GM12878 (cell line): ENCODE data around the gene CDYL2. TPM values are rescaled to one million over a fixed set of nuclear protein-coding genes. Genes with fewer than 3 reads are reported as not detected.

Source experiments
- ATAC-seq: fragments of 200-7000 bp; cut with Tn5 transposase; 3 replicates; pipeline ENCODE4 v1.9.1; 2020; ENCODE audit warnings: mild to moderate bottlenecking, moderate library complexity
- BruUV-seq: library from RNA; stranded (reverse); fragments of 400-500 nt; replicated peaks from 2 replicates; lab custom pipeline; 2021; lab: Mats Ljungman, UMichigan
- CTCF ChIA-PET: fragments of 300-600 bp; sonication (Branson Sonifier 250); formaldehyde crosslinking; extraction: SDS; loops from one replicate; lab custom pipeline; 2021; ENCODE audit warnings: inconsistent platforms; lab: Yijun Ruan, JAX
- POLR2A ChIA-PET: fragments of 350-600 bp; formaldehyde crosslinking; extraction: SDS; loops from one replicate; lab custom pipeline; 2021; ENCODE audit warnings: inconsistent platforms; lab: Charles Lee
- RAD21 ChIA-PET: fragments of 300-600 bp; sonication (Branson Sonifier 250); formaldehyde crosslinking; loops from one replicate; lab custom pipeline; 2023; ENCODE audit warnings: antibody characterized with exemption; ENCODE audit not compliant: unreplicated experiment; lab: Charles Lee
- SMC1A ChIA-PET: fragments of 300-600 bp; sonication (Branson Sonifier 250); formaldehyde crosslinking; loops from one replicate; lab custom pipeline; 2023; ENCODE audit not compliant: unreplicated experiment, uncharacterized antibody; lab: Charles Lee
- DNase-seq: peaks from one replicate; pipeline ENCODE4 v3.0.0-alpha.2; 2011; ENCODE audit warnings: low read depth, low spot score
- FAIRE-seq: peaks from 3 replicates; lab custom pipeline; 2011; peaks lifted over from hg19 to GRCh38; lab: Jason Lieb, UNC
- H2AFZ ChIP-seq: 2 replicates; pipeline ENCODE4 v1.6.0; 2011; ENCODE audit warnings: low read depth, low read length, control low read depth; ENCODE audit not compliant: control insufficient read depth
- H3K27ac ChIP-seq: 2 replicates; pipeline ENCODE4 v1.5.1; 2011; ENCODE audit warnings: control low read depth; ENCODE audit not compliant: control insufficient read depth, insufficient read depth
- H3K27me3 ChIP-seq, 2 experiments: replicated peaks in 1 of 2; 2 replicates each; pipeline versions ENCODE4 v1.6.0 to v1.6.1; 2011; ENCODE audit warnings: low read length in 1 of 2; ENCODE audit not compliant: control insufficient read depth in 2 of 2, insufficient read depth in 2 of 2
- H3K36me3 ChIP-seq, 2 experiments: 2 replicates each; pipeline ENCODE4 v1.5.1; 2011; ENCODE audit warnings: low read length in 1 of 2; ENCODE audit not compliant: control insufficient read depth in 2 of 2, insufficient read depth in 2 of 2
- H3K4me1 ChIP-seq: 2 replicates; pipeline ENCODE4 v1.6.1; 2011; ENCODE audit warnings: mild to moderate bottlenecking, low read length, moderate library complexity, mixed read lengths; ENCODE audit not compliant: control insufficient read depth, insufficient read depth
- H3K4me2 ChIP-seq: 2 replicates; pipeline ENCODE4 v1.6.0; 2011; ENCODE audit warnings: control low read depth; ENCODE audit not compliant: control insufficient read depth, insufficient read depth
- H3K4me3 ChIP-seq: fragments of 200-600 bp; sonication (generic); 2 replicates; pipeline ENCODE4 v1.5.1; 2016
- H3K79me2 ChIP-seq: 2 replicates; pipeline ENCODE4 v1.6.0; 2011; ENCODE audit warnings: low read length; ENCODE audit not compliant: control insufficient read depth, insufficient read depth
- H3K9ac ChIP-seq: 2 replicates; pipeline ENCODE4 v1.8.0; 2011; ENCODE audit warnings: low read length, control low read depth, mixed read lengths; ENCODE audit not compliant: control insufficient read depth, insufficient read depth
- H3K9me3 ChIP-seq: replicated peaks from 3 replicates; pipeline ENCODE4 v1.5.1; 2011; ENCODE audit warnings: mild to moderate bottlenecking, low read length; ENCODE audit not compliant: control insufficient read depth, insufficient read depth
- H4K20me1 ChIP-seq: 2 replicates; pipeline ENCODE4 v1.6.0; 2011; ENCODE audit not compliant: control insufficient read depth, insufficient read depth
- BHLHE40 ChIP-seq, 2 experiments: fragments of 450-650 bp in 1 of 2; IDR thresholded peaks; 2 replicates each; pipeline ENCODE4 v1.6.1; 2011 to 2017; ENCODE audit warnings: low read depth in 2 of 2, borderline replicate concordance in 1 of 2, improper control_type of control experiment in 1 of 2, low read length in 1 of 2, mild to moderate bottlenecking in 1 of 2
- CHD4 ChIP-seq: fragments of 200-600 bp; sonication (generic); IDR thresholded peaks from 2 replicates; pipeline ENCODE4 v1.6.1; 2016; ENCODE audit warnings: mild to moderate bottlenecking
- DPF2 ChIP-seq: fragments of 450-650 bp; IDR thresholded peaks from 2 replicates; pipeline ENCODE4 v1.6.1; 2017; ENCODE audit warnings: mild to moderate bottlenecking
- EGR1 ChIP-seq, 2 experiments: IDR thresholded peaks; 1 replicate in 1 of 2; 2 replicates in 1 of 2; pipeline ENCODE4 v1.6.1; 2011 to 2012; ENCODE audit warnings: low read depth in 2 of 2, low read length in 2 of 2, borderline replicate concordance in 1 of 2, mild to moderate bottlenecking in 1 of 2, moderate library complexity in 1 of 2
- GATAD2B ChIP-seq: fragments of 450-650 bp; conservative IDR thresholded peaks from 2 replicates; pipeline ENCODE4 v1.6.1; 2017; ENCODE audit warnings: low read depth, mild to moderate bottlenecking, moderate library complexity
- JUND ChIP-seq: IDR thresholded peaks from 2 replicates; pipeline ENCODE4 v1.6.1; 2012; ENCODE audit warnings: low read depth, mild to moderate bottlenecking, low read length, improper control_type of control experiment, moderate library complexity
- MEF2A ChIP-seq: IDR thresholded peaks from 2 replicates; pipeline ENCODE4 v1.6.1; 2011; ENCODE audit warnings: low read depth, mild to moderate bottlenecking, low read length, moderate library complexity; ENCODE audit not compliant: insufficient read depth
- NFIC ChIP-seq: IDR thresholded peaks from 2 replicates; pipeline ENCODE4 v1.6.1; 2012; ENCODE audit warnings: low read depth, mild to moderate bottlenecking, inconsistent platforms, low read length, moderate library complexity
- NFYB ChIP-seq: IDR thresholded peaks from 2 replicates; pipeline ENCODE4 v1.6.1; 2011; ENCODE audit warnings: low read depth, mild to moderate bottlenecking, low read length, improper control_type of control experiment, moderate library complexity; ENCODE audit not compliant: insufficient read depth
- NR2C2 ChIP-seq: IDR thresholded peaks from 2 replicates; pipeline ENCODE4 v1.6.1; 2011; ENCODE audit warnings: borderline replicate concordance, low read depth; ENCODE audit not compliant: control insufficient read depth, insufficient read length
- NR2F1 ChIP-seq: fragments of 450-650 bp; conservative IDR thresholded peaks from 2 replicates; pipeline ENCODE4 v1.6.1; 2017; ENCODE audit warnings: mild to moderate bottlenecking
- RUNX3 ChIP-seq: IDR thresholded peaks from 2 replicates; pipeline ENCODE4 v1.6.1; 2012; ENCODE audit warnings: low read length, inconsistent platforms
- SMC3 ChIP-seq: IDR thresholded peaks from 2 replicates; pipeline ENCODE4 v1.6.1; 2011; ENCODE audit warnings: low read length, improper control_type of control experiment, borderline replicate concordance
- SUPT20H ChIP-seq: IDR thresholded peaks from 2 replicates; pipeline ENCODE4 v1.6.1; 2011; ENCODE audit warnings: low read depth, mild to moderate bottlenecking, low read length, moderate library complexity, borderline replicate concordance; ENCODE audit not compliant: control insufficient read depth
- in situ Hi-C: fragments of 300-500 bp; cut with MboI; formaldehyde crosslinking; loops from 9 replicates; pipeline ENCODE4 v1.14.3; 2018; ENCODE audit warnings: mixed read lengths
- intact Hi-C: fragments of 100-400 bp; cut with micrococcal nuclease; formaldehyde crosslinking; loops from one replicate; pipeline ENCODE4 v1.14.2; 2022; ENCODE audit not compliant: unreplicated experiment
- polyA plus RNA-seq, 11 experiments: library from polyadenylated mRNA; depleted of rRNA in 4 of 11; unstranded in 6 of 11; stranded (reverse) in 5 of 11; fragments of >200 nt; fragmentation: Nextera tagmentation in 4 of 11; fragmentation: Illumina TruSeq in 1 of 11; extraction: Ambion mirVana in 4 of 11; extraction: Trizol in 1 of 11; gene quantifications; 1 replicate in 1 of 11; 2 replicates in 10 of 11; pipeline versions ENCODE4 v1.2.1 to v1.2.3, GENCODE V29; 2011 to 2016; ENCODE audit warnings: inconsistent platforms in 2 of 11, missing spikeins in 2 of 11, low read depth in 1 of 11
- total RNA-seq, 4 experiments: library from RNA; depleted of rRNA in 3 of 4; stranded (reverse); fragments of >200 nt in 3 of 4; fragmentation: Illumina TruSeq in 1 of 4; extraction: Trizol in 1 of 4; gene quantifications; 2 replicates each; pipeline versions ENCODE4 v1.2.1 to v1.2.3, GENCODE V29; 2013 to 2021
- TF ChIP-seq, protein P1 (sequence below): fragments of 450-650 bp; IDR thresholded peaks from 2 replicates; pipeline ENCODE4 v1.6.1; 2016; ENCODE audit warnings: mild to moderate bottlenecking

CDYL2 gene
- total and polyA plus RNA-seq, 10 of the 15 experiments (the other 5 are each of a cell fraction or from before 2014, with no cell fraction given): 0.27 to 22.9 (median 3.9) TPM

DNA sequence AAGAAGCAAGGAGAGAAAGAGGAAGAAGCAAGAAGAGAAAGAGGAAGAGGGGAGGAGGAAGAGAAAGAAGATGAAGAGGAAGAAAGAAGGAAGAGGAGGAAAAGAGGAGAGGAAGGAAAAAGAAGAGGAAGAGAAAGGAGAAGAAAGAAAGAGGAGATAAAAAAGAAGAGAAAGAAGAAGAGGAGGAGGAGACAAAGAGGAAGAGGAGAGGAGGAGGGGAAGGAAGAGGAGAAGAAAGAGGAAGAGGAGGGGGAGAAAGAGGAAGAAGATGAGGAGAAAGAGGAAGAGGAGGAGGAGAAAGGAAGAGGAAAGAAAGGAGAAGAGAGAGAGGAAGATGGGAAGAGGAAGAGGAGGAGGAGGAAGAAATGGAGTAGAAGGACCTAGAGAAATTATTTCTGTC, 80.4 kb downstream of the CDYL2 start:
- Histone ChIP-seq H3K27ac (no peak overlapping the region), H3K9me3 (no peaks in the 10 kb centered on the region; the same call in 2 of the 3 replicates), H3K27me3 (no peaks in the 10 kb centered on the region), H4K20me1 (no peaks in the 10 kb centered on the region), H3K4me1 (peaks cover 19% of the 10 kb centered on the region), H3K36me3 (no peaks in the 10 kb centered on the region), H2AFZ (no peak overlapping the region), H3K4me2 (no peak overlapping the region), H3K79me2 (no peaks in the 10 kb centered on the region), H3K4me3 (no peak overlapping the region), H3K9ac (no peak overlapping the region)
- ATAC-seq (no peak), DNase-seq (no peak), FAIRE-seq (no peak)
- ChIA-PET CTCF (interaction anchor here (0.6 kb wide), 1 partner anchor 160 kb away, joined by 3 read pairs; no protein-coding TSS in a partner anchor), SMC1A (interaction anchor here (0.7 to 1.9 kb wide), 2 partner anchors 11 to 150 kb away, joined by 5 to 7 read pairs; no protein-coding TSS in a partner anchor), POLR2A (no interaction called here), RAD21 (interaction anchor here (1.4 kb wide), 1 partner anchor 19 kb away, joined by 3 read pairs; no protein-coding TSS in a partner anchor)
- in situ Hi-C loops (no loop called here), intact Hi-C loops (no loop called here)
- TF ChIP-seq JUND (no peak), SUPT20H (no peak), MEF2A (no peak), RUNX3 (no peak), NFIC (no peak), NR2F1 (no peak), EGR1 (IDR thresholded peaks at IDR 0.05; ENCODE audit: borderline replicate concordance in 1 of 2, low read depth in 2 of 2, low read length in 2 of 2) (no peak), GATAD2B (no peak), CHD4 (no peak), NFYB (no peak), NR2C2 (no peak), DPF2 (no peak), SMC3 (no peak), BHLHE40 (IDR thresholded peaks at IDR 0.05; ENCODE audit: borderline replicate concordance in 1 of 2, low read depth in 2 of 2, low read length in 1 of 2) (no peak)
- TF ChIP-seq, protein P1, sequence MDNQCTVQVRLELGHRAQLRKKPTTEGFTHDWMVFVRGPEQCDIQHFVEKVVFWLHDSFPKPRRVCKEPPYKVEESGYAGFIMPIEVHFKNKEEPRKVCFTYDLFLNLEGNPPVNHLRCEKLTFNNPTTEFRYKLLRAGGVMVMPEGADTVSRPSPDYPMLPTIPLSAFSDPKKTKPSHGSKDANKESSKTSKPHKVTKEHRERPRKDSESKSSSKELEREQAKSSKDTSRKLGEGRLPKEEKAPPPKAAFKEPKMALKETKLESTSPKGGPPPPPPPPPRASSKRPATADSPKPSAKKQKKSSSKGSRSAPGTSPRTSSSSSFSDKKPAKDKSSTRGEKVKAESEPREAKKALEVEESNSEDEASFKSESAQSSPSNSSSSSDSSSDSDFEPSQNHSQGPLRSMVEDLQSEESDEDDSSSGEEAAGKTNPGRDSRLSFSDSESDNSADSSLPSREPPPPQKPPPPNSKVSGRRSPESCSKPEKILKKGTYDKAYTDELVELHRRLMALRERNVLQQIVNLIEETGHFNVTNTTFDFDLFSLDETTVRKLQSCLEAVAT: no peak
- no TSS peak for BruUV-seq
